ENCODE measurements around the gene TADA2B.
A peak's percentile ranks its signal among the peaks of the same experiment; 100 is the strongest.

TADA2B gene

GRCh38 chr4:7043284-7044136 lies at the start of gene TADA2B:
Gene TADA2B (plus strand): TSS chr4:7043372. CDS start chr4:7043580, 208 bp downstream.
- H3K27me3 ChIP-seq: no peaks in the 10 kb centered on the region
- H3K4me1 ChIP-seq: peaks cover 0 to 54% (median 41%) of the 10 kb centered on the region in 4 donors
- no peak for TF ChIP-seq CTCF (IDR thresholded peaks at IDR 0.05)
- intact Hi-C loops (cut with DNase I; ENCODE audit: low total_unique reads): loop anchor here (2.0 to 10.0 kb wide), 3 partner anchors 25 to 259 kb away; partner anchors contain the start of genes GRPEL1 and KIAA0232
- peak within 1 kb of the TSS; percentile 96 to 100 for H3K4me3 ChIP-seq
- peak within 1 kb of the TSS; percentile 90 to 99 for H3K27ac ChIP-seq
- no peaks in the 10 kb centered on the region for H3K36me3 ChIP-seq
- H3K9me3 ChIP-seq: no peaks in the 10 kb centered on the region
- DNase-seq: peak in 1 of 2 donors; percentile 75

DNA sequence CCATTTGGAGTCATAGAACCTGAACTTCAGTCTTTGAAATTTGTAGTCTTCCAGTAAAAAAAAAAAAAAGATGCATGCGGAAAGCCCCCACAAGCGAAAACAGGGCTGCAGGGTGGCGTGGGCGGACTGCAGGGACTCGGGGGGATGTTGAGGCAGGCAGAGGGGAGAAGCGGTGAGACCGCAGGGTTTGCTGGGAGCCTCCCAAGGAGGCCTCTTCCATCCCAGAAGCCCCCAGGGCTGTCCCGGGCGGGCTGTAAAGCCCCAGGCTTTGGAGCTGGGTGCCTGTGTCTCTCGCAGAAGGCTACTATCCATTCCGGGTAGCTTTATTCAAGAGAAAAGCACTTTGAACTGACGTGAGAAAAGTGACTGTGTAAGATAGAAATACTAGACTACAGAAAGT lies 46.7 kb upstream of the TADA2B start:
- Histone ChIP-seq H3K9me3 (no peaks in the 10 kb centered on the region), H3K4me3 (no peak overlapping the region), H3K27ac (no peak overlapping the region), H3K4me1 (peaks cover 0 to 11% (median 6%) of the 10 kb centered on the region in 4 donors), H3K36me3 (peaks cover 37 to 67% (median 66%) of the 10 kb centered on the region in 3 donors), H3K27me3 (no peaks in the 10 kb centered on the region)
- no peak for DNase-seq
- no peak for TF ChIP-seq CTCF (IDR thresholded peaks at IDR 0.05)
- intact Hi-C loops (cut with DNase I; ENCODE audit: low total_unique reads): no loop called here

GRCh38 chr4:6999172-7000086 lies 43.7 kb upstream of the TADA2B start:
- no peaks in the 10 kb centered on the region for H3K27me3 ChIP-seq
- H3K4me1 ChIP-seq: no peaks in the 10 kb centered on the region
- H3K4me3 ChIP-seq: no peak overlapping the region
- intact Hi-C loops (cut with DNase I; ENCODE audit: low total_unique reads): no loop called here
- no peak for DNase-seq
- H3K36me3 ChIP-seq: peaks cover 53 to 92% (median 87%) of the 10 kb centered on the region in 3 donors
- no peak for TF ChIP-seq CTCF (IDR thresholded peaks at IDR 0.05)
- no peaks in the 10 kb centered on the region for H3K9me3 ChIP-seq
- H3K27ac ChIP-seq: no peak overlapping the region

- DNase-seq: no peak
- Histone ChIP-seq H3K27ac (no peak overlapping the region), H3K4me3 (no peak overlapping the region)
These were observed 42.6 kb upstream of the TADA2B start for GRCh38 chr4:7000421-7001176.

More at GRCh38 chr4:7000421-7001176, 42.6 kb upstream of the TADA2B start:
- intact Hi-C loops (cut with DNase I; ENCODE audit: low total_unique reads): no loop called here
- H3K27me3 ChIP-seq: no peaks in the 10 kb centered on the region
- peaks cover 49 to 94% (median 93%) of the 10 kb centered on the region in 3 donors for H3K36me3 ChIP-seq
- TF ChIP-seq CTCF (IDR thresholded peaks at IDR 0.05): no peak
- no peaks in the 10 kb centered on the region for H3K4me1 ChIP-seq
- no peaks in the 10 kb centered on the region for H3K9me3 ChIP-seq

Measured in tibial artery (tissue), 4 donors.